CD4-positive, alpha-beta T cell treated with Interleukin-15 for 1 hour (primary cell): ENCODE data around the gene CPA1.

ENCODE experiments used
- DNase-seq: peaks from one replicate; pipeline ENCODE4 v3.0.0-alpha.2; 2020

CPA1 gene

GRCh38 chr7:130379921-130380860 lies at the start of gene CPA1:
Gene CPA1, plus strand, starts transcription at chr7:130380494. Its CDS starts 27 bp downstream, at chr7:130380521.
- no peak for DNase-seq

- no peak for DNase-seq
Observed at GRCh38 chr7:130332259-130333053, 47.8 kb upstream of the CPA1 start.

DNA sequence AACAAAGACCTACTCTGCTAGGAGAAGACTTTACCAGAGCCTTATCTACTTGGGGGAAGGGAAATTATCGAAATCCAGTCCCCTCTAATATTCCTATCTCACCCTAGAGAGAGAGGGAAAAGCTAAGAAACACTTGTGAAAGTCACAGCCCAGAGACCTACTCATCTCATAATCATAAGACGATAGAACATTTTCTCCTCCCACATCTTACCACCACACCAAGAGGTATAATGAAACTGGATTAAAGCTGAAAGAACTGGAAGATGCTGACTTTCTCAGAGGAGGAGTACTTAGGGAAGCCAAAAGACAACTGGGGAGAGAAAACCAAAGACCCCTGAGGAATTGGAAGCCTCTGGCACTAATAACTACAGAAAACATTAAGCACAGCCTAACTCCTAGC lies 46.5 kb upstream of the CPA1 start:
- no peak for DNase-seq

DNA sequence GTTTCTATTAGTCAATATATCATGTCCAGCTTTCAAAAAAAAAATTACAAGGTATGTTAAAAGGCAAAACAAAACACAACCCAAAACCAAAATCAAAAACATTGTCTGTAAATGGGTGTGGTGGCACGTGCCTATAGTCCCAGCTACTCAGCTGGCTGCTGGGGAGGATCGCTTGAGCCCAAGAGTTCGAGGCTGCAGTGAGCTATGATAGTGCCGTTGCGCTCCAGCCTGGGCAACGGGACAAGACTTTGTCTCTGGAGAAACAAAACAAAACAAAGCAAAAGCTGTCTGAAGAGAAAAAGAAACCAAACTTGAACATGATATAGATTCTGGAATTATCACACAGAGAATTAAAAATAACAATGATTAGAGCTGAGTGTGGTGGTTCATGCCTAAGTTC lies 46.0 kb upstream of the CPA1 start:
- no peak for DNase-seq

DNA sequence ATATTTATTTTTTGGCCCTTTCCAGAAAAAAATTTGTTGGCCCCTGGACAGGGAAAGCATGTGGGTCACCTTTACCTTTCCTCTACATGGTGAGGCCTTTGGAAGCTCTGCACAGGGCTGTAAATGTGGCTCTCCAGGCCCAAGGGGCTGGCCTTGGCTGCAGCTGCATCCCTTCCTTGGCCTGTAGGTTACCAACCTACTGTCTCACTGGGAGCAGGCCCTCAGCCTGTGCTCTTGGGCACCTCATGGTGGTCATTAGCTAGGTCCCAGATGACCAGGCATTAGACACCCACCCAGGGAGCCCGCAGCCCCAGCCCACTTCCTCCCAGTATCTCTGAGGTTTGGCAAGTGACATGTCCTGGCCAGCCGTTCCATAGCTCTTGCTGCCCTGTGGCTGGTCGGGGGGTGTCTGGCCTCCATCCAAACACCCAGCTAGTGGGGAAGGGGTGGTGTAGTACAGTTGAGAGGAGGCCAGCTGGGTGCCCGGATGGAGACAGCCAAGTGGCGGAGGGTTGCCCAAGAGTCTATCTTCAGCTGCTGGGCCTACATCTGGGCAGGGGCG lies 42.8 kb upstream of the CPA1 start:
- DNase-seq = no peak

- DNase-seq = no peak
Observed at GRCh38 chr7:130338233-130338632, 42.1 kb upstream of the CPA1 start.

GRCh38 chr7:130341882-130342281 lies 38.4 kb upstream of the CPA1 start:
- DNase-seq = no peak

- no peak for DNase-seq
Observed at GRCh38 chr7:130342701-130343380, 37.5 kb upstream of the CPA1 start.

- DNase-seq = no peak
Observed at GRCh38 chr7:130344271-130344866, 35.9 kb upstream of the CPA1 start, which contains the start of gene CPA5. Gene CPA5, plus strand, starts transcription at chr7:130344816. Its CDS starts 1,670 bp downstream, at chr7:130346486.

DNA sequence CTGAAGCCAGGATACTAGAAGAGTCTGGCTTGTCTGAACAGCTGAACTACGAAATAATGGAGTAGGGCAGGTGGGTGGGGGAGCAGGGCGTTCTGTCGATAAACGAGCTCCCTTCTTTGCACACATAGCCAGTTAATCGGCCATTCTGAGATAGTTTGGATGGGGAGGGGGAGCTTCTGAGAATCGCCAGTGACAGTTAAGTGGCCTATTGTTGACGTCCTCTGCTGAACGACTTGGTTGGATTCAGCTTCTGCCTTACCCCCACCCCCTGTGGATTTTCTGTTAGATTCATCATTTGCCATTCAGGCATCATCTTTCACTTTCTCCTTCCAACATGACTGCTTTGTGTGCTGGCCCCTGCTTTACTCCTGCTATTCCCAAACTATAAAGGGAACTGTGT lies 35.2 kb upstream of the CPA1 start:
- DNase-seq = no peak

GRCh38 chr7:130345725-130346124 lies 34.6 kb upstream of the CPA1 start:
- no peak for DNase-seq

GRCh38 chr7:130346177-130346905 lies 34.0 kb upstream of the CPA1 start:
- no peak for DNase-seq

DNA sequence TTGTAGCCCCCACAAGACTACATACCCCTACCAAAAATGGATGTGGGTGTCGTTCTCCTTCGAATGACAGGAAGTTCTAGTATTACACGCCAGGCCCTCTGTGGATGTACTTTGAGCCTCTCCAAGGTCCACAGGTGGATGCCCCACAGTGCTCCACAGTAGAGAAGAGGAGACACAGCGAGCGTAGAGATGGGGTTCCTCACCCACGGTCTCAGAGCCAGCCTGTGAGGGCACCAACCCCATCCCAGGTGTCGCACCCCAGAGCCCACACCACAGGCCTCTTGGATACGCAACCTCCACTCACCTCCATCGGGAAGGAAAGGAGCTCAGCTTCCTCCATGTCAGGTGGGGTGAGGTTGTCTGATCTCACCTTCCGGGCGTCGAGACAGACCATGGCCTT lies 33.4 kb upstream of the CPA1 start:
- no peak for DNase-seq

DNA sequence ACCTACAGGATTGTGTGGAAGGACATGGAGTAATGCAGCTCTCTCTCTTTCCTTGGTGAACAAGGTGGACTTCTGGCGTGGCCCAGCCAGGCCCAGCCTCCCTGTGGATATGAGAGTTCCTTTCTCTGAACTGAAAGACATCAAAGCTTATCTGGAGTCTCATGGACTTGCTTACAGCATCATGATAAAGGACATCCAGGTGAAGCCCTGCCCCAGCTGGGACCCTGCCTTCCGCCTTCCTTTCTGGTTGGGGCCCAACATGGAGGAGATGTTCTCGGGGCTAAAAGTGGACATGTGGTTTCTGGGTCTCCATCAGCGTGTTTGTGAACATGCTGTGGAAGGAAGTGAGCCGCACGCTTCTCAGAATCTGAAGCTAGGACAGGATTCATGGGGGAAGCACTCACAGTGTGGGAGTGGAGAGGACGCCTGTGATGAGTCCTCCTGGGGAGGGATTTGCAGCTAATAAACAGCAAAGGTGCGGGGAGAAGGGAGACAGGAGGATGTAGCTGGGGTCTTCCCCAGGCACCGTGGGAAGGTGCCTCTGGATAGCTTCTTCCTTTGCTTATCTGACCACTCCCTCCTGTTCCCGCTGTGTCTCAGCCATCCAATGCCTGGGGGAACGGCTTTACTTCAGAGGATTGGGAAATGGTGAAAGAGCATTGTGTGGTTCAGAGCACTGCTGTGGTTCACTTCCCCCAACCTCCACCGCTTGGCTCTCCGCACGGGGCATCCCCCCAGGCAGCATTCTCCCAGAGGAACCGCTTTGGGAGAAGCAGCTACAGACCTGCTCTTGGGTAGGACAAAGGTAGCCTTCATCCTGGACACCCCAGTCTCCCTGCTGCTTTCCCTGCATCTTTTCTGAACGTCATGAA lies 30.1 kb upstream of the CPA1 start:
- no peak for DNase-seq

GRCh38 chr7:130350945-130351790 lies 29.1 kb upstream of the CPA1 start:
- DNase-seq = no peak

DNA sequence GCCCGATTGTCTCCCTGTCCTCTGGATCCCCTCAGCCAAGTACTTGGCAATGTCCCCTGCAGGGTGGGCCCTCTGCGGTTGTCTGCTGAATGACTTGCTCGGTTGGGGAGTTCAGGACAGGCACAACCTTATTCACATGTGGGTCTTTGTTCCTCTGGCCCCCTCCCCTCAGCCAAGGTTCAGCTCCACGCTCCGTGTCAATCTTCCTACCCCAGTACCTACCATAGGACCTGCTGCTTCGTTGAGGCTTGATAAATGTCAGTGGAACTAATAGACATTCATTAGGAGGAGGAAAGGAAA lies 28.6 kb upstream of the CPA1 start:
- DNase-seq = no peak

GRCh38 chr7:130352194-130353074 lies 27.9 kb upstream of the CPA1 start:
- no peak for DNase-seq

DNA sequence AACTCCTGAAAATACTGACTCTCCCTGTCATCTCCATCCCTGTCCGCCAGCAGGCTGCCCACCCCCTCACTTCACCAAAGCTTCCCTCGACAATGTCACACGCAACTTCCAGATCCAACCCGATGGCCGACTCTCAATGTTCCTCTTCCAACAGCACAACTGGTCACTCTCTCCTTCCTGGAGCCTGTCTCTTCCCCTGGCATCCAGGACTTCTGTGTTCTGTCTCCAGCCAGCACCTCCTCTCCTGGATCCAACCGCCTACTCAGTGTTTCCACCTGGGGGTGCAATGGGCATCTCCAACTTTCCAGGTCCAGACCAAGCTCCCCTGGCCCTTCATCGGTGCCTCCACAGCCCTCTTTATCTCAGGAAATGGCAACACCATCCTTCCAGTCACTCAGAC lies 27.1 kb upstream of the CPA1 start:
- DNase-seq = no peak
